Endothelial cell of hepatic sinusoid (primary cell): Measurements from ENCODE around the gene ZNF189.

Source experiments
- in situ Hi-C: cut with HindIII; loops from 2 replicates; pipeline ENCODE4 v1.10.0; 2017; ENCODE audit warnings: low sequenced_read_pairs

Gene ZNF189

GRCh38 chr9:101417977-101418376 lies 19.3 kb downstream of the ZNF189 start:
- in situ Hi-C loops: no loop called here

- in situ Hi-C loops: no loop called here
Observed at GRCh38 chr9:101418518-101419430, 20.1 kb downstream of the ZNF189 start.

- in situ Hi-C loops: no loop called here
Observed at GRCh38 chr9:101419863-101420262, 21.2 kb downstream of the ZNF189 start.

GRCh38 chr9:101421653-101422065 lies 23.0 kb downstream of the ZNF189 start:
- in situ Hi-C loops: no loop called here

- in situ Hi-C loops: no loop called here
Observed at GRCh38 chr9:101427358-101427757, 28.7 kb downstream of the ZNF189 start.

- in situ Hi-C loops: no loop called here
Observed at GRCh38 chr9:101427957-101428655, 29.5 kb downstream of the ZNF189 start.

- in situ Hi-C loops: no loop called here
Observed at GRCh38 chr9:101428909-101429308, 30.3 kb downstream of the ZNF189 start.

GRCh38 chr9:101429736-101430135 lies 31.1 kb downstream of the ZNF189 start:
- in situ Hi-C loops: no loop called here

- in situ Hi-C loops: no loop called here
Observed at GRCh38 chr9:101432171-101432570, 33.5 kb downstream of the ZNF189 start.

GRCh38 chr9:101432740-101433139 lies 34.1 kb downstream of the ZNF189 start:
- in situ Hi-C loops: no loop called here

GRCh38 chr9:101433229-101433628 lies 34.6 kb downstream of the ZNF189 start:
- in situ Hi-C loops: no loop called here

GRCh38 chr9:101434998-101435397 lies 36.3 kb downstream of the ZNF189 start:
- in situ Hi-C loops: no loop called here

GRCh38 chr9:101435601-101436079 lies 37.0 kb downstream of the ZNF189 start, which contains the start of gene ALDOB:
Gene ALDOB (minus strand): TSS chr9:101435774. CDS start chr9:101430887, 4,887 bp downstream.
- in situ Hi-C loops: no loop called here

GRCh38 chr9:101437806-101438232 lies 39.2 kb downstream of the ZNF189 start:
- in situ Hi-C loops: no loop called here

GRCh38 chr9:101438523-101438922 lies 39.9 kb downstream of the ZNF189 start:
- in situ Hi-C loops: no loop called here

GRCh38 chr9:101440714-101441230 lies 42.1 kb downstream of the ZNF189 start:
- in situ Hi-C loops: no loop called here

GRCh38 chr9:101442318-101442717 lies 43.7 kb downstream of the ZNF189 start:
- in situ Hi-C loops: no loop called here

GRCh38 chr9:101442736-101443135 lies 44.1 kb downstream of the ZNF189 start:
- in situ Hi-C loops: no loop called here

GRCh38 chr9:101443364-101443771 lies 44.7 kb downstream of the ZNF189 start:
- in situ Hi-C loops: no loop called here

GRCh38 chr9:101445353-101446029 lies 46.8 kb downstream of the ZNF189 start:
- in situ Hi-C loops: no loop called here

- in situ Hi-C loops: no loop called here
Observed at GRCh38 chr9:101446732-101447131, 48.1 kb downstream of the ZNF189 start.
